ENCODE data around the gene ZNF366. TPM values are rescaled to one million over a fixed set of nuclear protein-coding genes. Genes with fewer than 3 reads are reported as not detected.

The ZNF366 gene
- total RNA-seq, 1 experiment from 2014 or later = 0.17 TPM

GRCh38 chr5:72410688-72411295 lies 96.4 kb downstream of the ZNF366 start:
- Histone ChIP-seq H3K4me1 (replicated peaks; ENCODE audit: insufficient read depth) (peaks cover 8% of the 10 kb centered on the region), H3K4me2 (no peak overlapping the region; the same call in 1 of the 2 replicates), H3K9me2 (ENCODE audit: insufficient read depth) (no peaks in the 10 kb centered on the region), H3K27ac (no peak overlapping the region), H3K9me3 (ENCODE audit: insufficient read depth, low read depth) (no peaks in the 10 kb centered on the region; the same call in 1 of the 2 replicates), H3K79me2 (ENCODE audit: low read depth) (no peaks in the 10 kb centered on the region), H3K4me3 (no peak overlapping the region), H3K27me3 (ENCODE audit: insufficient read depth, low read depth) (no peaks in the 10 kb centered on the region), H2AFZ (no peak overlapping the region), H3K36me3 (ENCODE audit: low read depth) (no peaks in the 10 kb centered on the region), H3F3A (ENCODE audit: insufficient read depth, low read depth) (no peaks in the 10 kb centered on the region), H4K20me1 (ENCODE audit: insufficient read depth) (no peaks in the 10 kb centered on the region)
- peak in 1 of 2 experiments; percentile 38 for DNase-seq
- BruUV-seq (replicated peaks) = no TSS peak
- POLR2A ChIA-PET (ENCODE audit: unreplicated experiment) = no interaction called here
- intact Hi-C loops (cut with micrococcal nuclease; ENCODE audit: unreplicated experiment) = no loop called here
- CTCF ChIA-PET = no interaction called here
- TF ChIP-seq, protein P1, sequence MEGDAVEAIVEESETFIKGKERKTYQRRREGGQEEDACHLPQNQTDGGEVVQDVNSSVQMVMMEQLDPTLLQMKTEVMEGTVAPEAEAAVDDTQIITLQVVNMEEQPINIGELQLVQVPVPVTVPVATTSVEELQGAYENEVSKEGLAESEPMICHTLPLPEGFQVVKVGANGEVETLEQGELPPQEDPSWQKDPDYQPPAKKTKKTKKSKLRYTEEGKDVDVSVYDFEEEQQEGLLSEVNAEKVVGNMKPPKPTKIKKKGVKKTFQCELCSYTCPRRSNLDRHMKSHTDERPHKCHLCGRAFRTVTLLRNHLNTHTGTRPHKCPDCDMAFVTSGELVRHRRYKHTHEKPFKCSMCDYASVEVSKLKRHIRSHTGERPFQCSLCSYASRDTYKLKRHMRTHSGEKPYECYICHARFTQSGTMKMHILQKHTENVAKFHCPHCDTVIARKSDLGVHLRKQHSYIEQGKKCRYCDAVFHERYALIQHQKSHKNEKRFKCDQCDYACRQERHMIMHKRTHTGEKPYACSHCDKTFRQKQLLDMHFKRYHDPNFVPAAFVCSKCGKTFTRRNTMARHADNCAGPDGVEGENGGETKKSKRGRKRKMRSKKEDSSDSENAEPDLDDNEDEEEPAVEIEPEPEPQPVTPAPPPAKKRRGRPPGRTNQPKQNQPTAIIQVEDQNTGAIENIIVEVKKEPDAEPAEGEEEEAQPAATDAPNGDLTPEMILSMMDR (conservative IDR thresholded peaks at IDR 0.05) = no peak
- TF ChIP-seq EZH2 (IDR thresholded peaks at IDR 0.05; ENCODE audit: low read depth) = no peak

DNA sequence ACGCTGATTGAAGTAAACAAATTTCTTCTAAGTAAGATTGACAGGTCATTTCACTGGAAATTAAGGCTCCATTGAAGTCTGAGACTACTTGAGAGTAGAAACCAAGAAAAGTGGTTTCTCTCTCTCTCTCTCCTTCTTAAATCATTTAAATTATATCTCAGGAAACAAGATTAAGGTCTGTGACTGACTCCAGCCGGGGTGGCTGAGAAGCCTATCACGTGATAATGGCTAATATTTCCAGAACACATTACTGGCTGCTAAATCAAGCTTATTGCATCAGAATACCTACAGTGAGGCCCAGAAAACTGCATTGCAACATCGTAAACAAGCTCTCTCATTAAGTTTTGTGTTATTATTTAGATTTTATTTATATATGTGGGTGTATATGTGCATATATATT lies 98.6 kb downstream of the ZNF366 start:
- TF ChIP-seq, protein P1 (conservative IDR thresholded peaks at IDR 0.05) = no peak
- no peak for TF ChIP-seq EZH2 (IDR thresholded peaks at IDR 0.05; ENCODE audit: low read depth)
- Histone ChIP-seq H3K79me2 (ENCODE audit: low read depth) (no peaks in the 10 kb centered on the region), H3K9me3 (ENCODE audit: insufficient read depth, low read depth) (no peaks in the 10 kb centered on the region; the same call in 1 of the 2 replicates), H3K27ac (no peak overlapping the region), H3K27me3 (ENCODE audit: insufficient read depth, low read depth) (no peaks in the 10 kb centered on the region), H3K4me1 (replicated peaks; ENCODE audit: insufficient read depth) (peaks cover 8% of the 10 kb centered on the region), H3K9me2 (ENCODE audit: insufficient read depth) (no peaks in the 10 kb centered on the region), H4K20me1 (ENCODE audit: insufficient read depth) (no peaks in the 10 kb centered on the region), H3F3A (ENCODE audit: insufficient read depth, low read depth) (no peaks in the 10 kb centered on the region), H3K4me2 (no peak overlapping the region), H2AFZ (no peak overlapping the region), H3K36me3 (ENCODE audit: low read depth) (no peaks in the 10 kb centered on the region), H3K4me3 (no peak overlapping the region)
- ChIA-PET CTCF (no interaction called here), POLR2A (ENCODE audit: unreplicated experiment) (no interaction called here)
- DNase-seq = no peak
- intact Hi-C loops (cut with micrococcal nuclease; ENCODE audit: unreplicated experiment) = no loop called here
- no TSS peak for BruUV-seq (replicated peaks)

GRCh38 chr5:72408127-72408526 lies 99.1 kb downstream of the ZNF366 start:
- TF ChIP-seq, protein P1 (conservative IDR thresholded peaks at IDR 0.05) = no peak
- no peak for TF ChIP-seq EZH2 (IDR thresholded peaks at IDR 0.05; ENCODE audit: low read depth)
- H3K27me3 ChIP-seq (ENCODE audit: insufficient read depth, low read depth) = no peaks in the 10 kb centered on the region
- ChIA-PET POLR2A (ENCODE audit: unreplicated experiment) (no interaction called here), CTCF (no interaction called here)
- H3K27ac ChIP-seq = no peak overlapping the region
- peaks cover under 1% of the 10 kb centered on the region; the same call in 1 of the 2 replicates for H3F3A ChIP-seq (ENCODE audit: insufficient read depth, low read depth)
- DNase-seq = no peak
- intact Hi-C loops (cut with micrococcal nuclease; ENCODE audit: unreplicated experiment) = no loop called here
- H3K4me1 ChIP-seq (replicated peaks; ENCODE audit: insufficient read depth) = peaks cover 8% of the 10 kb centered on the region
- no peak overlapping the region for H3K4me3 ChIP-seq
- H3K79me2 ChIP-seq (ENCODE audit: low read depth) = no peaks in the 10 kb centered on the region
- H3K4me2 ChIP-seq = no peak overlapping the region
- no peaks in the 10 kb centered on the region for H4K20me1 ChIP-seq (ENCODE audit: insufficient read depth)
- H3K9me2 ChIP-seq (ENCODE audit: insufficient read depth) = no peaks in the 10 kb centered on the region
- BruUV-seq (replicated peaks) = no TSS peak
- no peaks in the 10 kb centered on the region for H3K36me3 ChIP-seq (ENCODE audit: low read depth)
- no peak overlapping the region for H2AFZ ChIP-seq
- no peaks in the 10 kb centered on the region; the same call in 1 of the 2 replicates for H3K9me3 ChIP-seq (ENCODE audit: insufficient read depth, low read depth)
